GM13977 (cell line): Measurements from ENCODE around the gene LTV1.

ENCODE experiments used
- DNase-seq: peaks from one replicate; pipeline ENCODE4 v3.0.0; 2012; ENCODE audit warnings: low spot score
- in situ Hi-C: fragments of 300-500 bp; cut with MboI; formaldehyde crosslinking; loops from one replicate; pipeline ENCODE4 v1.12.0; 2022; ENCODE audit warnings: low sequenced_read_pairs, low pct_unique_long_range_greater_than_20kb, mixed read lengths, inconsistent platforms; ENCODE audit not compliant: unreplicated experiment
- TF ChIP-seq, protein P1 (sequence below): IDR thresholded peaks from 2 replicates; pipeline ENCODE4 v1.5.1; 2012; ENCODE audit warnings: mild to moderate bottlenecking, control low read depth; ENCODE audit not compliant: insufficient read depth; ENCODE audit errors: extremely low read depth, missing control alignments

The LTV1 gene

DNA sequence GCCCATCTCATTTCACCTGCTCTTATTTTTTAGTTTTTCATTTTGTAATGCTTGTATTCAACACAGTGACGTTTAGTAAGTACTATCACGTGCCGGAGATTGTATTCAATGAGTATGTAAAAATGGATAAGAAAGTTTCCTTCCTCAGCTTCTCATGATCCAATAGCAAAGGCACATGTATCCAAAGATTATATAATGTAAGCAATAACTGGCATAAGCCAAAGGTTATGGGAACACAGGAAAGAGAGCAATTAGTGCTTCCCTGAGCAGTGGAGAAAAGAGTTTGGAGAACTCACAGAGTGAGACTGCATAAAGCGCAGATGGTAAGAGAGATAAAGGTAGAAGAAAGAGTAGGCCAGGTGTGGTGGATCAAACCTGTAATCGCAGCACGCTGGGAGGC lies 21.8 kb upstream of the LTV1 start:
- in situ Hi-C loops = no loop called here
- no peak for DNase-seq
- TF ChIP-seq, protein P1, sequence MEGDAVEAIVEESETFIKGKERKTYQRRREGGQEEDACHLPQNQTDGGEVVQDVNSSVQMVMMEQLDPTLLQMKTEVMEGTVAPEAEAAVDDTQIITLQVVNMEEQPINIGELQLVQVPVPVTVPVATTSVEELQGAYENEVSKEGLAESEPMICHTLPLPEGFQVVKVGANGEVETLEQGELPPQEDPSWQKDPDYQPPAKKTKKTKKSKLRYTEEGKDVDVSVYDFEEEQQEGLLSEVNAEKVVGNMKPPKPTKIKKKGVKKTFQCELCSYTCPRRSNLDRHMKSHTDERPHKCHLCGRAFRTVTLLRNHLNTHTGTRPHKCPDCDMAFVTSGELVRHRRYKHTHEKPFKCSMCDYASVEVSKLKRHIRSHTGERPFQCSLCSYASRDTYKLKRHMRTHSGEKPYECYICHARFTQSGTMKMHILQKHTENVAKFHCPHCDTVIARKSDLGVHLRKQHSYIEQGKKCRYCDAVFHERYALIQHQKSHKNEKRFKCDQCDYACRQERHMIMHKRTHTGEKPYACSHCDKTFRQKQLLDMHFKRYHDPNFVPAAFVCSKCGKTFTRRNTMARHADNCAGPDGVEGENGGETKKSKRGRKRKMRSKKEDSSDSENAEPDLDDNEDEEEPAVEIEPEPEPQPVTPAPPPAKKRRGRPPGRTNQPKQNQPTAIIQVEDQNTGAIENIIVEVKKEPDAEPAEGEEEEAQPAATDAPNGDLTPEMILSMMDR = no peak

DNA sequence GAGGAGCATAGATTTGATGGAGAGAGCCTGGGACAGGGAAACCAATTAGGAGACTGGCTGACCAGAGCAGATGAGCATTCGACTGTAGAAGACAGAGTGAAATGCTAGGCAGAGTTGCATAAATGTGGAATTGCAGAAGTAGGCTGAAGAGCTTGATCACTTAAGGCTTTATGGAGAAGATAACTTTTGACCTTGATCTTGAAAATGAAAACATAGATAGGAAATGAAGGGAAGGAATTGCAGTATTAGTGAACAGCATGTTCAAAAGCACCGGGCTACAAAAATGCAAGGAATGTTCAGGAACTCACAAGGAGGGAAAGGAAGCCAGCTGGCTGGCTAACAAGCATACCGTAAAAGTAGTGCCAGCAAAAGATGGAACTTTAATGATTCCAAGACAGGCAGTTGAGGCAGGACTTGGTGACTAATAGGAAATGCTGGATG lies 20.5 kb upstream of the LTV1 start:
- TF ChIP-seq, protein P1 = no peak
- DNase-seq = no peak
- in situ Hi-C loops = no loop called here

DNA sequence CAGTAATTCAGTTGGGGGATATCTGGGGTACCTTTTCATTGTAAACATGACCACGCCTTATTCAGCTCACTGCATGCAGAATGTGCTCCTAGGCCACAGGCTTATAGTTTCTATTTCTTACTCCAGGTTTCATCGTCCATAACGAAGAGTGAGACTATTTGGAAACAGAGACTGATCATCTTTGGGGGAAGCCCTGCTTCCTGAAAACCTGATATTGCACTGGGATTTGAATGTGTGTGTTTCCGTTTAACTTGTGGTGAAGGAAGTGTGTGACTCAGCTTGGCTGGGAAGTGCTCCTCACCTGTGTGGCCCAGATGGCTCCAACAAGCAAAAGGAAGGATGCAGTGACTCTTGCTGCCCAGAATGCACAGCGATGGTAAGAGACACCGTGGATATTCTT lies 19.6 kb upstream of the LTV1 start:
- TF ChIP-seq, protein P1 = no peak
- in situ Hi-C loops = no loop called here
- DNase-seq = no peak

DNA sequence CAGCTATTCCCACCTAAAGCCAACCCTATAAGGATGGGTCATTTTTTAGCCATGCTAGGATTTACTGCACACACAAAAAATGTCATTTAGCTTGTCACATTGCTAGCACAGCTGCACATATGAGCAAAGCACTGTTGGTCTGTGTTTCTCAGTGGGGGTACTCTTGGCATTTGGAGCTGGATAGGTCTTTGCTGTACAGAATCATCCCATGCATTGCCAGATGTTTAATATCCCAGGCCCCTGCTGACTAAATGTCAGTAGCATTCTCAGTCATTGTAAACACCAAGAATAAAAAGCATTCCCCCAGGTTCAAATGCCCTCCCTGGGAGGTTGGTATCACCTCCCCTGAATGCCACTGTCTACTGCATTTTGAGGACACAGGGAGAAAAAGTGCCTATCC lies 14.6 kb upstream of the LTV1 start:
- TF ChIP-seq, protein P1 = no peak
- DNase-seq = no peak
- in situ Hi-C loops = no loop called here

DNA sequence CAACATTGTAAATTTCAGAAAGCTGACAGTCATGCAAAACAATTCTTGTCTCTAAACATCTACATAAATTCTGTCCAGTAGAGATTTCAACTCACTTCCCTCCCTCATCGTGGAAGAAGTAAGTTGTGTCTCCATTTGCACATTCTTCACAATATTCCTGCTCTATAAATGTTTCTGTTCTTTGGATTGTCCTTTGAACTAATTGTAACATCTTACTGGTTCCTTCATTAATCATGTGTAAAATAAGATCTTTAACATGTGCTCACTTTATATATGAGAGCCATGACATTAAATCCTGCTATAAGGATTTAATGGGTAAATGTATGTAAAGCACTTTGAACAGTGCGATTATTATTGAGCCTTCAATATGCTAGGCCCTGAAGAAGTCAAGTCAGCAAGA lies 7.0 kb upstream of the LTV1 start:
- in situ Hi-C loops = no loop called here
- TF ChIP-seq, protein P1 = no peak
- DNase-seq = no peak

DNA sequence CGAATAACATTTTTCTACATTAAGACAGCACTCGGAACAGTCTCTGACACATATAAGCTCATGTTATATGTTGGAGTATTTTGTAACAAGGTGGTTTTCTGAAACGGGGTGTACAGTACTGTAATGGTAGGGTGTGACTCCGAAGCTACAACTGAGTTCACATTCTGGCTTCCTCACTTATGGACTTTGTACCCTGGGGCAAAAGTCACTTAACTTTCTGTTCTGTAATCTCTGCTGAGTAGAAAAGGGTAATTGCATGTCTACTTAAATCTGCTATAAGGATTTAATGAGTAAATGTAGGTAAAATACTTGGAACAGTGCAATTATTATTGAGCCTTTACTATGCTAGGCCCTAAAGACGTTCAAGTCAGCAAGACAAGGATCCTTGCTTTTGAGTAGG lies 4.7 kb upstream of the LTV1 start:
- no peak for DNase-seq
- TF ChIP-seq, protein P1 = no peak
- in situ Hi-C loops = no loop called here

DNA sequence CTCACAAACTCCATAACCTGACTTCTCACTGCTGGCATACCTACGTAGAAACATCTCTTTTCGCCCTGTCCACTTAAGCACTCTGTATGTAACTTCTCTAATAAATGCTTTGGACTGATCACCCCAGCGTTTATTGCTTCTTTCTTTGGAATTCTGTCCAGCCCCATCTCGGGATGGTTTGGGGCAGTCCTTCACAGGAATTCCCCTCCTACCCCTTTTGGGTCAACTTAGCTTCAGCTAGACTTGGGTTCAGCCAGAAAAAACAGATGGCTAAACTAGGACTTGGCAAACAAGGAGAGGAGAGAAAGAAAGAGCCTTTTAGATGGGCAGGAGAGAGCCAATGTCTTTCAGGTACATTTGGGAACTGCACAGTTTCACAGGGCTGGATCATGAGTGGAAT lies 3.9 kb upstream of the LTV1 start:
- DNase-seq = no peak
- TF ChIP-seq, protein P1 = no peak
- in situ Hi-C loops = no loop called here
